Kidney (tissue), 14 donors: ENCODE data around the gene SLC47A1. TPM values are rescaled to one million over a fixed set of nuclear protein-coding genes. Genes with fewer than 3 reads are reported as not detected.
"Not testable (repeated sequence)": the region's sequence is repeated elsewhere in the genome, so short reads cannot be mapped to it uniquely, and the experiment has no call there.

Source experiments
- DNase-seq, 5 donors: peaks; one replicate each; pipeline ENCODE4 v3.0.0-alpha.2; 2013 to 2020
- FAIRE-seq: peaks from 2 replicates; lab custom pipeline; 2012; peaks lifted over from hg19 to GRCh38; lab: Jason Lieb, UNC
- H3K27ac ChIP-seq, 2 donors: one replicate each; pipeline ENCODE4 v1.7.0; 2013; ENCODE audit warnings: low read depth in 2 of 2, low read length in 2 of 2, inconsistent platforms in 1 of 2
- H3K27me3 ChIP-seq: one replicate; pipeline ENCODE4 v1.7.1; 2013; ENCODE audit warnings: low read length, inconsistent platforms; ENCODE audit not compliant: control insufficient read depth, insufficient read depth
- H3K36me3 ChIP-seq, 3 donors: one replicate each; pipeline versions ENCODE4 v1.7.0 to v1.7.1; 2013; ENCODE audit warnings: low read length in 3 of 3, control low read depth in 1 of 3, inconsistent platforms in 1 of 3; ENCODE audit not compliant: insufficient read depth in 3 of 3, control insufficient read depth in 2 of 3
- H3K4me1 ChIP-seq, 3 donors: one replicate each; pipeline versions ENCODE4 v1.7.0 to v1.7.1; 2013; ENCODE audit warnings: low read length in 3 of 3, inconsistent platforms in 1 of 3, low read depth in 1 of 3; ENCODE audit not compliant: control insufficient read depth in 2 of 3, insufficient read depth in 2 of 3
- H3K4me3 ChIP-seq, 3 donors: one replicate each; pipeline versions ENCODE4 v1.7.0 to v1.8.1; 2013; ENCODE audit warnings: low read length in 3 of 3, control low read depth in 1 of 3, inconsistent platforms in 1 of 3
- H3K9ac ChIP-seq, 3 donors: one replicate each; pipeline versions ENCODE4 v1.7.0 to v1.7.1; 2013; ENCODE audit warnings: low read length in 3 of 3, control low read depth in 1 of 3, inconsistent platforms in 1 of 3
- H3K9me3 ChIP-seq, 3 donors: one replicate each; pipeline versions ENCODE4 v1.7.0 to v1.7.1; 2013; ENCODE audit warnings: low read length in 3 of 3, control low read depth in 1 of 3, inconsistent platforms in 1 of 3; ENCODE audit not compliant: control insufficient read depth in 2 of 3, insufficient read depth in 1 of 3
- intact Hi-C: fragments of 100-400 bp; cut with DNase I; formaldehyde crosslinking; loops from one replicate; pipeline ENCODE4 v1.11.1; 2022
- polyA plus RNA-seq: library from polyadenylated mRNA; stranded (reverse); fragments of 350-450 nt; fragmentation: Illumina TruSeq; extraction: RNeasy Lipid Tissue Mini Kit (QIAGEN cat#74804); gene quantifications from one replicate; pipeline ENCODE4 v1.2.3, GENCODE V29; 2014; ENCODE audit warnings: low read depth, low replicate concordance; ENCODE audit not compliant: insufficient read depth
- total RNA-seq: library from RNA; stranded (reverse); fragmentation: NEBNext Ultra II Directional; extraction: Animal tissue kit (Norgen Biotek cat#: 25700); gene quantifications from one replicate; pipeline ENCODE4 v1.2.1, GENCODE V29; 2021
- TF ChIP-seq, protein P1 (sequence below): IDR thresholded peaks from 3 replicates; pipeline ENCODE4 v1.5.1; 2012; ENCODE audit warnings: mild to moderate bottlenecking, moderate library complexity, borderline replicate concordance; ENCODE audit not compliant: insufficient read depth; ENCODE audit errors: extremely low read depth
- donor health status: control.
- donor health status: control.
- donor health status: control.
- donor health status: control.
- donor health status: control.
- donor health status: DM: yes; HTN: yes; CAD: no.
- donor health status: Normal renal cell carcinoma (clear cell type).

The SLC47A1 gene
- total and polyA plus RNA-seq, 2 donors from 2014 or later, result 26.0 to 94.8 TPM

DNA sequence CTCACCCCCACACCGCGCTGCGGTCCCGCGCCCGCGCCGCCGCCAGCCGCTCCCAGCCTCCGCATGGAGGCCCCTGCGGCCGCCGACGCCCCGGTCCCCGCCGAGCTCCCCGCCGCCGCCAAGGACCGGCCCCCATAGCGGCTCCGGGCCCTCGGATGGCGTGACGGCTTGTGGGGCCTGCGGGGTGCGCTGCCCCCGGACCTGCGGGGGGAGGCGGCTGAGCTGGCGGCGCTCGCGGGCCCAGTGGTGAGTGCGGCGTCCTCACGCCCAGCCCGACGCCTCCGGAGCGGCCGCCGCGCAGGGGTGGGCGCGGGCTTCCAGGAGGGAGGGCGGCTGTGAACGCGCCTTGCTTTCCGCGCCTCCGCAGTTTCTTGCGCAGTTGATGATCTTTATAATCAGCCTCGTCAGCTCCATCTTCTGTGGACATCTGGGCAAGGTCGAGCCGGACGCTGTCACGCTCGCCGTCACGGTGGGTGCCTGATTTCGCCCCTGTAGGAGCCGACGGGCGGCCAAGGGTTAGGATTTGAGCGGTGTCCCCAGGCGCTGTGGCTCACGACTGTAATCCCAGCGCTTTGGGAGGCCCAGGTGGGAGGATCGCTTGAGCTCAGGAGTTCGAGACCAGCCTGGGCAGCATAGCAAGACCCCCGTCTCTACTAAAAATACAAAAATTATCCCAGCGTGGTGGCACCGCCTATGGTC is 46.4 kb downstream of the SLC47A1 start:
- Histone ChIP-seq H3K4me3 (peak overlapping the region in 2 of 3 donors; percentile 46 to 56), H3K27me3 (no peaks in the 10 kb centered on the region), H3K27ac (peak overlapping the region in 1 of 2 donors; percentile 41), H3K36me3 (peaks cover 0 to 2% (median 0%) of the 10 kb centered on the region in 3 donors), H3K4me1 (peaks cover 0 to 3% (median 0%) of the 10 kb centered on the region in 3 donors), H3K9me3 (no peaks in the 10 kb centered on the region), H3K9ac (peak overlapping the region in 1 of 3 donors; percentile 44)
- intact Hi-C loops, result no loop called here
- FAIRE-seq (no peak), DNase-seq (peak in 4 of 5 donors; percentile 43 to 74 (median 54))
- TF ChIP-seq, protein P1, sequence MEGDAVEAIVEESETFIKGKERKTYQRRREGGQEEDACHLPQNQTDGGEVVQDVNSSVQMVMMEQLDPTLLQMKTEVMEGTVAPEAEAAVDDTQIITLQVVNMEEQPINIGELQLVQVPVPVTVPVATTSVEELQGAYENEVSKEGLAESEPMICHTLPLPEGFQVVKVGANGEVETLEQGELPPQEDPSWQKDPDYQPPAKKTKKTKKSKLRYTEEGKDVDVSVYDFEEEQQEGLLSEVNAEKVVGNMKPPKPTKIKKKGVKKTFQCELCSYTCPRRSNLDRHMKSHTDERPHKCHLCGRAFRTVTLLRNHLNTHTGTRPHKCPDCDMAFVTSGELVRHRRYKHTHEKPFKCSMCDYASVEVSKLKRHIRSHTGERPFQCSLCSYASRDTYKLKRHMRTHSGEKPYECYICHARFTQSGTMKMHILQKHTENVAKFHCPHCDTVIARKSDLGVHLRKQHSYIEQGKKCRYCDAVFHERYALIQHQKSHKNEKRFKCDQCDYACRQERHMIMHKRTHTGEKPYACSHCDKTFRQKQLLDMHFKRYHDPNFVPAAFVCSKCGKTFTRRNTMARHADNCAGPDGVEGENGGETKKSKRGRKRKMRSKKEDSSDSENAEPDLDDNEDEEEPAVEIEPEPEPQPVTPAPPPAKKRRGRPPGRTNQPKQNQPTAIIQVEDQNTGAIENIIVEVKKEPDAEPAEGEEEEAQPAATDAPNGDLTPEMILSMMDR, result no peak

DNA sequence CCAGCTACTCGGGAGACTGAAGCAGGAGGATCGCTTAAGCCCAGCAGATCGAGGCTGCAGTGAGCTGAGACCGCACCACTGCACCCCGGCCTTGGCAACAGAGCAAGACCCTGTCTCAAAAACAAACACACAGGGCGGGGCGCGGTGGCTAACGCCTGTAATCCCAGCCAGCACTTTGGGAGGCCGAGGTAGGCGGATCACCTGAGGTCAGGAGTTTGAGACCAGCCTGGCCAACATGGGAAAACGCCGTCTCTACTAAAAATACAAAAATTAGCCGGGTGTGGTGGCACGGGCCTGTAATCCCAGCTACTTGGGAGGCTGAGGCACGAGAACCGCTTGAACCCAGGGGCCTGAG is 46.9 kb downstream of the SLC47A1 start:
- H3K27ac ChIP-seq, H3K9me3 ChIP-seq, H3K9ac ChIP-seq, DNase-seq, H3K4me1 ChIP-seq, H3K36me3 ChIP-seq, FAIRE-seq, intact Hi-C loops, H3K27me3 ChIP-seq: not testable (repeated sequence)
- H3K4me3 ChIP-seq, result peak overlapping the region in 1 of 3 donors; percentile 46

DNA sequence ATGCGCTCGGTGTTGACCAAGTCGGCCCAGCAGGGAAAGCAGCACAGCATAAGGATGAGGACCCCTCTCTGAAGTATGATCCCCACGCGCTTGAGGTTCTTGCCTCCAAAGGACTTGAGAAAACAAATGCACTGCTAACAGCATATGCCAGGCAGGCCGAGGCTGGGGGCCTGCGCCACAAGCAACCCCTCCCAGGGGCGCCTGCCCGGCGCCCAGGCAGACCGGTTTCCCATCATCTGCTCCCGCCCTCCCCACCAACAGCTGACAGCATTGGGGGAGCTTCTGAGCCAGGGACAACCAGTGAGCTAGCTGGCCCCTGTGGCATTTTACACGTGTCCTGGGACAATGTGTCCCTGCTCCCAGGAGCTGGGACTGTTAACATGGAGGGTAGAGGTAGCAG is 48.5 kb downstream of the SLC47A1 start:
- H3K27ac ChIP-seq, H3K9ac ChIP-seq, intact Hi-C loops, H3K36me3 ChIP-seq, FAIRE-seq, H3K4me3 ChIP-seq, DNase-seq, H3K27me3 ChIP-seq, H3K4me1 ChIP-seq, H3K9me3 ChIP-seq: not testable (repeated sequence)

DNA sequence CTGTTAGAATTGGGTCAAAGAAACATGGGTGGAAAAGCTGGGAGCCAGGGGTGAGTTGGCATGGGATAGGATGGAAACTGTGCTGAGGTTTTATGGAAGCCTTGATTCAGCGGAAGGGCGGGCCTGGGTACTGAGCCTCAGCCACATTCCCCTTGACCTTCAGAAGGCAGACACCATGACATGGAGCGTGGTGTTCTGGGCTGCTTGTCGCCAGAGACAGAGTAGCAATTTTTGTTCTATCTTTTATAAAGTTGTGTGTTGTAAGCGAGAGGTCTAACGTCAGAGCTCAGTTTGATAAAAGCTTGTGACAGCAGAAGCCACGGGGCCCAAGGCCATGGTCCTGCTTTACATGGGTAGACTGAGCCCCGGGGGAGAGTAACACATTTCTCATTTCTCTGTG is 50.2 kb downstream of the SLC47A1 start:
- FAIRE-seq (no peak), DNase-seq (no peak)
- Histone ChIP-seq H3K4me3 (no peak overlapping the region), H3K36me3 (no peaks in the 10 kb centered on the region), H3K4me1 (peaks cover 0 to 3% (median 0%) of the 10 kb centered on the region in 3 donors), H3K27ac (no peak overlapping the region), H3K27me3 (no peaks in the 10 kb centered on the region), H3K9ac (no peak overlapping the region), H3K9me3 (no peaks in the 10 kb centered on the region)
- TF ChIP-seq, protein P1, result no peak
- intact Hi-C loops, result no loop called here
